ENCODE results near the gene TNFRSF25.

TNFRSF25 gene

DNA sequence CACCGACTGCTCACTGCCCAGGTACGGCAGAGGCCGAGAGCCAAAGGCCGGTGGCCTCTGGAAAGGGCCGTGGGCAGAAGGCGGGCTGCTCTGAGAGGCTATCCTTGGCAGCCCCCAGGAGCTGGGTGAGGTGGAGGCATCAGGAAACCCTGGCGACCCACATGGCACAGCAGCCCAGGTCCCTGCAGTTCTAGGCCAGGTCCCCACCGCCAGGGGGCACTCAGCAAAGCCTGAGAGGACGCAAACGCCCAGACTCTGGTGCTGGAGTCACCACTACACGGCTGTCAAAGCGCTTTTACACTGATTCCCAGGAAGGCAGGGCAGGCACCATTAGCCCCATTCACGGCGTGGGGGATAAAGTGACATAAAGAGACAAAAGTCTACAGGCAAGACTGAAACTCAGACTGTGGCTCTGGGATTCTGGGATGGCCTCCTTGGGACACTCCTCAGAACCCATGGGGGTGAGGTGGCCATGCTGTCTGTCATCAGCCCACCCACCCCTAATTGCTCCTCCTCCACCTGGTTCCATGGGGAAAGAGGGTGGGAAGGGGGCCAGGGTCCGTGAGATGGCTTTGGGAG, 20.5 kb upstream of the TNFRSF25 start:
- DNase-seq = peak; percentile 88

GRCh38 chr1:6485168-6486101, 19.5 kb upstream of the TNFRSF25 start:
- no peak for DNase-seq

GRCh38 chr1:6484826-6485167, 18.8 kb upstream of the TNFRSF25 start:
- no peak for DNase-seq

GRCh38 chr1:6483761-6484117, 17.8 kb upstream of the TNFRSF25 start:
- DNase-seq = no peak

GRCh38 chr1:6483017-6483760, 17.2 kb upstream of the TNFRSF25 start:
- DNase-seq = no peak

- no peak for DNase-seq
These were observed 15.8 kb upstream of the TNFRSF25 start for GRCh38 chr1:6481820-6482219.

GRCh38 chr1:6477039-6477820, 11.3 kb upstream of the TNFRSF25 start:
- no peak for DNase-seq

DNA sequence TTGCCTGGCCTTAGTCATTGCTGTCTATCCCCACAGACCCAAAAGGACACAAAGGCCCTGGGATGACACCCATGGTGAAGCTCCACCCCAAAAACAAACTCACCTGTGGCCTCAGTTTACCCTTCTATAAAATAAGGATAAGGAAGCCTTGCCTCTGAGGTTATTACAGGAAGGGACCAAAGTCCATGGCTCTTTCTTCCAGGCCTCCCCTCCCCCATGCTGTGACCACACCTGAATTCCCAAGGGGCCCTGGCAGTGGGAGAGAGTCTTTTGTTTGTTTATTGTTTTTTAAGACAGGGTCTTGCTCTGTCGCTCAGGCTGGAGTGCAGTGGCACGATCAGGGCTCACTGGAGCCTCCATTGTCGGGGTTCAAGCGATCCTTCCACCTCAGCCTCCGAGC, 10.5 kb upstream of the TNFRSF25 start:
- no peak for DNase-seq

DNA sequence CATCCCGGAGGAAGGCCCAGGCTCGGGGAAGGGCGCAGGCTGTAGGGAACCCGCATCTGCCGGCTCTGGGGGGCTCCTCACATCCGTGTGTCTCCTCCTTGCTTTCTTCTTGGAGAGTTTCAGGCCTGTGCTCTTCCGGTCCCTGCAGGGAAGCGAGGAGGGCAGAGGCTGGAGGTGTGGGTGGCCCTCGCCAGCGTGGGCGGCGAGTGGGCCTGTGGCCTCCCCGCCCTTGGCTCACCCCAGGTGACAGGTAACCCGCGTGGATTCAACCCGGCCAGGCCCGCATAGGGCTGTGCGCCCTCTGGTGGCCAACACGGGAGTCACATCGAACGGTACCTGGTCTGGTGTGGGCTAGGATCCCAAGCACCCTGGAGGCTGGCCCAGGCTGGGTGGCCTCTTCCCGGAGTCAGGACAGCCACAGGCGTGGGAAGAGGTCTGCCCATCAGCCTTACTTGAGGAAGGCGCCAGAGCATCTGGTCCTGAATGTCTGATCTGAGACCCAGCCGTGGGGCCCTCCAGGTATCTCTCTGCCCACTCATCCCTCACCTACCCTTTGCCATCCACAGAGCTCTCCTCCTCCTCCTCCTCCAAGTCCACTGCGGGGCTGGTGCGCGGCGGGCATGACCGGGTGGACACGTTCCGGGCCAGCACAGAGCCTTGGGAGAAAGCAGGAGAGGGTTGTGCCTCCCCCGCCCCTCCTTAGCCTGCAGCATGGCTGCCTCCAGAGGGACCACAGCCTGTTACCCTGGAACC, 9.6 kb upstream of the TNFRSF25 start:
- DNase-seq = peak; percentile 89

DNA sequence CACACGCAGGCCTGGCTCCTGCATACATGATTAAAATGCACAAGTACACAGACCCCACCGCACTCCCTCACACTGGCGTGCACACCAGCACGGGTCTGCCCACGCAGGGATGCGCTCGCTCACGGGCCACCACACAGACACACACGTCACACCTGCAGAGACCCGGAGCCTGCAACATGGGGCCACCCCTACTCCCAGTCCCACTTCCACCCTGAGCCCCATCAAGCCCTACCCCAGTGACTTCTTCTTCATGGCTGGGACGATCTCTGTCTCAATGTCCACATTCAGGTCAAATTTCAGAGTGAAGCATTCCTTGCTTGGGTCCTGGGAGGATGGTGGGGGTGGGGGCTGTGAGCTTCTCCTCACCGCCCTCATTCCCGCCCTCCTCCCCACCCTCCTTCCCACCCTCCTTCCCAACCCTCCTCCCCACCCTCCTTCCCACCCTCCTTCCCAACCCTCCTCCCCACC, 8.9 kb upstream of the TNFRSF25 start:
- DNase-seq = no peak

DNA sequence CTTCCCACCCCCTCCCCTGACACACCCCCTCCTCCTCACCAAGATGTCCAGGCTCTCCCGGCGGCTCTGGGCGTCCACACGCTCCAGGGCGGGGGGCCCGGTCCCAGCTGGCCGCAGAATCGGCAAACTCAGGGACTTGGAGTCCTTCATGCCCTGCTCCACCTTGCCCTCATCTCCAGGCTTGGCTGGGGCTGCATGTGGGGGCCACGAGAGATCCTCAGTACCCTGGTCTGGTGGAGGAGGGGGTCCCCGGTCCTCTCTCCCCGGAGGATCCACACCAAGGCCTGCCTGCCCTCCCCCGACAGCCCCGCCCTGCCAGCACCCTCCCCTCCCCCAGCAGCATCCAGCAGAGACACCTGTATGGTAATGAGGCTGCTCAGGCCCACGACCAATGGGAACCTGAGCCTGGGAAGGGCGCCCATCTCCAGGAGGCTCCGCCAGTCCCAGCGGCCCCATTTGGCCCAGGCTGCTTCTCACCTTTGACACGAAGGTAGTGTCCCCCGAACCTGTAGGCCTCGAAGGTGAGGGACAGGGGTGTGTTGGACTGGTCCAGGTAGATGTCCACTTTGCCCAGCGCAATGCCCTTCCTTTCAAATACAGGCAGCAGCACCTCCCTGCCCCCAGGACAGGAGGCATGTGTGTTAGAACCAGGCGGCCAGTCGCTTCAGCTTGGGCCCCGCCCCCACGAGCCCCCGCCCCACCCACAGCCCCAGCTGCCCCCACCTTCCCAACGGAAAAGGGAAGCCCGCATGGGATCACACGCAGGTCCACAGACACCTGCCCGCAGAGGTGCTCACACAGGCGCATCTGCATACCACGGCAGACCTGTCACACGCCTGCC, 8.2 kb upstream of the TNFRSF25 start:
- DNase-seq = no peak

DNA sequence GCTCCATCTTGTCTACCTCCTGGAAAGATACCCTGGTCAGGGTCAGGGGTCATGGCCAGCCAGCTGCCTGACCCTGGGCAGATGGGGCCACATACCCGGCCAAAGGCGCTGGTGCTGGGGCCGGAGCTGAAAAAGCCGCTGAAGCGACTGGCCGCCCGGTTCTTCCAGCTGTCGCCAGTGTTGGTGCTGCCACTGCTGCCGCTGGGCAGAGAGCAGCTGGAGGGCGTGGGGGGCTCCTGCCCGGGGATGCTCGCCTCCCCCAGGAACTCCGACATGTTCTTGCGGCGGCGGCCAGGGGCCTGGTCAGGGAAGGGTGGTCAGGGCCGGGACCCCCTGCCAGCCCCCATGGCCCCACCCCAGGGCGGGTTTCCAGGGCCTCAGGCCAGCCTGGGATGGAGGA, 7.2 kb upstream of the TNFRSF25 start:
- no peak for DNase-seq

- no peak for DNase-seq
These were observed 6.4 kb upstream of the TNFRSF25 start for GRCh38 chr1:6472391-6472790.

- no peak for DNase-seq
These were observed 6.0 kb upstream of the TNFRSF25 start for GRCh38 chr1:6471970-6472368.

GRCh38 chr1:6471086-6471969, 5.4 kb upstream of the TNFRSF25 start:
- no peak for DNase-seq

DNA sequence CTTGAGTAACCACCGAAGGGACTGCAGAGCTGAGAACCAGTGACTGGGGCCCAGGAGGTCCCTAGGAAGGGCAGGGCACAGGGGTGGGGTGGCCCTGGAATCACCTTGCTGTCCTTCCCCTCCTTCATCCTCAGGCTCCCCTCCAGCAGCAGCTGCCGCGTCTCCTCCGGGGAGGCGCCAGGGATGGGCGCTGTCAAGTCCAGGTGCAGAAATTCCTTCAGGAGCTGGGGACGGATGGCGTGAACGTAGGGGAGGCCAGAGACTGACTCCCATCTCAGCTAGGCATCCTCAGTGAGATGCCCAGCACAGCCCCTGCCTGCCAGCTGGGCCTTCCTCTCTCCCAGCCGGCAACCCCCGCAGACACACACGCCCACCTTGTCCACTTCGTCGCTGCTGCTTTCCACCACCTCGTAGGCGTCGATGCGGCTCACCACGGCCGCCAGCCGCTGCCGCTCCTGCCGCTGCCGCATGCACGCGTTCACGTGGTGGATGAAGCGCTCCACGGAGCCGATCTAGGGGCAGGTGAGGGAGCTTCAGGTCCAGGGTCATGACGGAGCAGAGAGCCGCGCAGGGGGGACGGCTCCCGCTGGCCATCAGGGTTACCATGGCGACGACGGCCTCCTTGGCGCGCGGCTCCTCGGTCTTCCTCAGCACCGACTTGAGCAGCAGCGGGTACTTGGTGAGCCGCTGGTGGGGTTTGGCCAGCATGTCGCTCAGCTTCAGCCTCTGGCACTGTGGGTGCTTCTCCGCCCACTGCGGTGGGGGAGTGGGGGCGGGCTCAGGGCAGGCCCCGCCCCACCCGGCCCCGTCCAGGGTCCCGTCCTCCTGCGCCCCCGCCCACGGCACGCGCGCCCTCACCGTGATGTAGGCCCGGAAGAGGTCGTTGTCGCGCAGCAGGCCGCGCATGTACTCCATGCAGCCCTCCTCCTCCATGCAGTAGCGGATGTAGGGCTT, 4.4 kb upstream of the TNFRSF25 start:
- DNase-seq = no peak

GRCh38 chr1:6468729-6469461, 2.9 kb upstream of the TNFRSF25 start:
- no peak for DNase-seq
